ENCODE measurements around the gene RPGRIP1L. TPM values are rescaled to one million over a fixed set of nuclear protein-coding genes. Genes with fewer than 3 reads are reported as not detected.

Gene RPGRIP1L
- total and polyA plus RNA-seq, 2 of the 13 experiments (the other 11 are each of a cell fraction or from before 2014, with no cell fraction given) = 5.0 to 13.5 TPM

DNA sequence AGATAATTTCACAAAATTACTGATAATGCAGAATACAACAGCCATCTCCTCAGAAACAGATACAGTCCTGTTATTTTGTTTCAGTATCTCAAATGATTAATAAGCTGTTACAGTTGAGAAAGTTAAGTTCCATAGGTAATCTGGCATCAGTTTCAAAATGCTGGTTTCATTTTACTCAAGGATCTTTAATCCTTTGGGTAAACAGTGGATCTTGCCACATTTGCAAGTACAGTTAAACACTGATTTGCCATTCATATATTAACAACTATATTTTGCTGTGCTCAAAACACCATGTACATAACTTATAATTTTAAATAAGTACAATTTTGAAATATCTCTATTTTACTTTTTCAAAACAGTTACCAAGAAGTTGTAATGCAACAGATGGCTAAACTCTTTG, 31.2 kb downstream of the RPGRIP1L start (continued):
- TF ChIP-seq BRF2 (CRISPR knock-in tag; IDR thresholded peaks at IDR 0.05) (no peak), GFI1 (CRISPR knock-in tag; IDR thresholded peaks at IDR 0.05; ENCODE audit: borderline replicate concordance) (peak; percentile 84), PITX1 (CRISPR knock-in tag; IDR thresholded peaks at IDR 0.05) (0 out of 2 replicates have a peak, but pooled peaks have one; percentile 57), HMGA1 (CRISPR knock-in tag; conservative IDR thresholded peaks at IDR 0.05) (no peak), HDAC2 (CRISPR knock-in tag; IDR thresholded peaks at IDR 0.05) (0 out of 2 replicates have a peak, but pooled peaks have one; percentile 46), THAP11 (CRISPR knock-in tag; IDR thresholded peaks at IDR 0.05) (peak; percentile 63), KLF16 (CRISPR knock-in tag; IDR thresholded peaks at IDR 0.05) (0 out of 4 replicates have a peak, but pooled peaks of 1 of the 2 experiments have one; percentile 28), RNF2 (conservative IDR thresholded peaks at IDR 0.05; ENCODE audit: low read depth) (no peak), AHDC1 (CRISPR knock-in tag; IDR thresholded peaks at IDR 0.05; ENCODE audit: borderline replicate concordance) (peak; percentile 56; the same call in 1 of the 2 replicates), RFX5 (IDR thresholded peaks at IDR 0.05; ENCODE audit: low read depth, low read length) (no peak), HNF4A (CRISPR knock-in tag; IDR thresholded peaks at IDR 0.05) (peak; percentile 43; the same call in 1 of the 2 replicates), ATF2 (CRISPR knock-in tag; IDR thresholded peaks at IDR 0.05) (0 out of 2 replicates have a peak, but pooled peaks have one; percentile 29), KDM5A (IDR thresholded peaks at IDR 0.05; ENCODE audit: borderline replicate concordance, low read length) (no peak), SOX5 (CRISPR knock-in tag; IDR thresholded peaks at IDR 0.05; ENCODE audit: borderline replicate concordance) (peak; percentile 21; the same call in 1 of the 2 replicates)
- TF ChIP-seq, protein P1, sequence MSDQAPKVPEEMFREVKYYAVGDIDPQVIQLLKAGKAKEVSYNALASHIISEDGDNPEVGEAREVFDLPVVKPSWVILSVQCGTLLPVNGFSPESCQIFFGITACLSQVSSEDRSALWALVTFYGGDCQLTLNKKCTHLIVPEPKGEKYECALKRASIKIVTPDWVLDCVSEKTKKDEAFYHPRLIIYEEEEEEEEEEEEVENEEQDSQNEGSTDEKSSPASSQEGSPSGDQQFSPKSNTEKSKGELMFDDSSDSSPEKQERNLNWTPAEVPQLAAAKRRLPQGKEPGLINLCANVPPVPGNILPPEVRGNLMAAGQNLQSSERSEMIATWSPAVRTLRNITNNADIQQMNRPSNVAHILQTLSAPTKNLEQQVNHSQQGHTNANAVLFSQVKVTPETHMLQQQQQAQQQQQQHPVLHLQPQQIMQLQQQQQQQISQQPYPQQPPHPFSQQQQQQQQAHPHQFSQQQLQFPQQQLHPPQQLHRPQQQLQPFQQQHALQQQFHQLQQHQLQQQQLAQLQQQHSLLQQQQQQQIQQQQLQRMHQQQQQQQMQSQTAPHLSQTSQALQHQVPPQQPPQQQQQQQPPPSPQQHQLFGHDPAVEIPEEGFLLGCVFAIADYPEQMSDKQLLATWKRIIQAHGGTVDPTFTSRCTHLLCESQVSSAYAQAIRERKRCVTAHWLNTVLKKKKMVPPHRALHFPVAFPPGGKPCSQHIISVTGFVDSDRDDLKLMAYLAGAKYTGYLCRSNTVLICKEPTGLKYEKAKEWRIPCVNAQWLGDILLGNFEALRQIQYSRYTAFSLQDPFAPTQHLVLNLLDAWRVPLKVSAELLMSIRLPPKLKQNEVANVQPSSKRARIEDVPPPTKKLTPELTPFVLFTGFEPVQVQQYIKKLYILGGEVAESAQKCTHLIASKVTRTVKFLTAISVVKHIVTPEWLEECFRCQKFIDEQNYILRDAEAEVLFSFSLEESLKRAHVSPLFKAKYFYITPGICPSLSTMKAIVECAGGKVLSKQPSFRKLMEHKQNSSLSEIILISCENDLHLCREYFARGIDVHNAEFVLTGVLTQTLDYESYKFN (CRISPR knock-in tag; conservative IDR thresholded peaks at IDR 0.05) = peak; percentile 43; the same call in 1 of the 2 replicates
- TF ChIP-seq, protein P2, sequence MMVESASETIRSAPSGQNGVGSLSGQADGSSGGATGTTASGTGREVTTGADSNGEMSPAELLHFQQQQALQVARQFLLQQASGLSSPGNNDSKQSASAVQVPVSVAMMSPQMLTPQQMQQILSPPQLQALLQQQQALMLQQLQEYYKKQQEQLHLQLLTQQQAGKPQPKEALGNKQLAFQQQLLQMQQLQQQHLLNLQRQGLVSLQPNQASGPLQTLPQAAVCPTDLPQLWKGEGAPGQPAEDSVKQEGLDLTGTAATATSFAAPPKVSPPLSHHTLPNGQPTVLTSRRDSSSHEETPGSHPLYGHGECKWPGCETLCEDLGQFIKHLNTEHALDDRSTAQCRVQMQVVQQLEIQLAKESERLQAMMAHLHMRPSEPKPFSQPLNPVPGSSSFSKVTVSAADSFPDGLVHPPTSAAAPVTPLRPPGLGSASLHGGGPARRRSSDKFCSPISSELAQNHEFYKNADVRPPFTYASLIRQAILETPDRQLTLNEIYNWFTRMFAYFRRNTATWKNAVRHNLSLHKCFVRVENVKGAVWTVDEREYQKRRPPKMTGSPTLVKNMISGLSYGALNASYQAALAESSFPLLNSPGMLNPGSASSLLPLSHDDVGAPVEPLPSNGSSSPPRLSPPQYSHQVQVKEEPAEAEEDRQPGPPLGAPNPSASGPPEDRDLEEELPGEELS (CRISPR knock-in tag; IDR thresholded peaks at IDR 0.05) = no peak
